PFSK-1 (cell line): ENCODE data around the gene FGFBP2.

Source experiments
- POLR2AphosphoS5 ChIP-seq: IDR thresholded peaks from 2 replicates; pipeline ENCODE4 v1.6.1; 2012; ENCODE audit warnings: low read depth, mild to moderate bottlenecking, control low read depth, low read length, moderate library complexity
- REST ChIP-seq, 2 experiments: IDR thresholded peaks; 2 replicates each; pipeline versions ENCODE4 v1.6.1 to v1.8.0; 2011 to 2012; ENCODE audit warnings: low read depth in 2 of 2, low read length in 2 of 2, control low read depth in 1 of 2, inconsistent platforms in 1 of 2, mild to moderate bottlenecking in 1 of 2, moderate library complexity in 1 of 2; ENCODE audit not compliant: insufficient read depth in 1 of 2
- SIN3A ChIP-seq: IDR thresholded peaks from 2 replicates; pipeline ENCODE4 v1.6.1; 2012; ENCODE audit warnings: mild to moderate bottlenecking, low read length, moderate library complexity, borderline replicate concordance; ENCODE audit not compliant: insufficient read depth
- TAF1 ChIP-seq: IDR thresholded peaks from 2 replicates; pipeline ENCODE4 v1.6.1; 2012; ENCODE audit warnings: low read length, control low read depth, borderline replicate concordance; ENCODE audit not compliant: insufficient read depth

DNA sequence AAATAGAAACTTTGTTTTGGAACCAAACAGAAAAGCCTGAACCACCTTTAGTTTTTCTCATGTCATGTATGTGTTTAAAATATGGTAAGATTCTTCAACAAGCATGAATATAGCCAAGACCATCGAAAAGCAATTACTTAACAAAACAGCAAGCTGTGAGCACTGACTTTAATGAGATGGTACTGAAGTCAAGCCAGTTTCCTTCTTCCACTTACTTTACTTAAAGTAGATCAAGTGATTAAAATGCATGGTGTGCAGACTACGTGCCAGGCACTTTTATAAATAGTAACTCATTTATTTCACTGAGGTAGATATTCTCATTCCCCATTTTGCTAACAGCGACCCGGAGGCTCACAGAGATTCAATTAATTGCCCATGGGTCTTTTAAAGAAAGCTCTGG lies 46.2 kb upstream of the FGFBP2 start:
- no peak for TF ChIP-seq SIN3A
- TF ChIP-seq POLR2AphosphoS5: no peak
- TF ChIP-seq REST (IDR thresholded peaks at IDR 0.05; ENCODE audit: insufficient read depth in 1 of 2, low read depth in 2 of 2, low read length in 2 of 2): no peak
- TF ChIP-seq TAF1: no peak
